Measurements from ENCODE around the gene LETMD1.
"Not testable (repeated sequence)": the region's sequence is repeated elsewhere in the genome, so short reads cannot be mapped to it uniquely, and the experiment has no call there.

The LETMD1 gene

GRCh38 chr12:51077930-51078329 lies 29.8 kb downstream of the LETMD1 start:
- DNase-seq (no peak), ATAC-seq (no peak)

GRCh38 chr12:51078346-51078745 lies 30.2 kb downstream of the LETMD1 start:
- DNase-seq, ATAC-seq: not testable (repeated sequence)

GRCh38 chr12:51078866-51079265 lies 30.7 kb downstream of the LETMD1 start:
- DNase-seq, ATAC-seq: not testable (repeated sequence)

DNA sequence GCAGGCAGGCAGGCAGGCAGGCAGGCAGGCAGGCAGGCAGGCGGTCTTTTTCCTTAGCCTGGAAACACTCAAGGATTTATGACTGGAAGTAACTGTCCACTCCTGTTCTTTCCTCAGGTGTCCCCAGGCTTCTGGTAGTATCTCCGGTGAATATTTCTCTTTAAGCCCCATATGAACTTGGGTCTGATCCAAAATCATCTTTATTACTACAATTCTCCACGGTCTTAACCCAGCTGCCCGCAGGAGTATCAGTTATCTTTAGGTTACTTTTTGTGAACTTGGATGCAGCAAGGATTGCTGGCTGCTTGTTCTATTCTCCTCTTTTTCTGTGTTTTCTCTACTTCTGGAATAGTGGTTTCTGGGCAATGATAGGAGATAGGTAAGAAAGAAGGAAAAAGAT lies 32.0 kb downstream of the LETMD1 start:
- DNase-seq (no peak), ATAC-seq (no peak)

DNA sequence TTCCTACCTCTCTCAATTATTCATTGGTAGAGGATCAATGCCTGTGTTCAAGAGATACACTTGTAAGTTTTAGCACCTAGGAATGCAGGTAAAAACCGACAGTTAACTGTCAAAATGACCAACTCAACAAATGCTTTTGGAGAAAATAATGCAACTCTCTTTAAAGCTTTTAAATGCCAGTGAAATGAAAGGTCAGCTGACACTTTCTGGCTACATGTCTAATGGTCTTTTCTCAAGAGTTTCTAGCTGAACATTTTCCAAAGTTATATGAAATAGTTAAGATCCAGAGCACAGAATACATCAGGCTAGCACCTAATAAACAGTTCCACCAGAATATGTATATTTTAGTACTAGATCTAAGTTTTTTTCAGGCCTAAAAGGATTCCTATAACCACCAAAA lies 33.3 kb downstream of the LETMD1 start:
- ATAC-seq, result no peak
- DNase-seq, result no peak

- DNase-seq (peak; percentile 15), ATAC-seq (peak; percentile 5)
These were observed 34.5 kb downstream of the LETMD1 start for GRCh38 chr12:51082561-51083125.

- ATAC-seq (peak; percentile 99), DNase-seq (peak; percentile 95)
These were observed 35.2 kb downstream of the LETMD1 start, which contains the start of gene CSRNP2 for GRCh38 chr12:51083126-51083833. CSRNP2 (minus strand) TSS chr12:51083596; CDS start chr12:51076561, 7,035 bp downstream.

- DNase-seq (no peak), ATAC-seq (no peak)
These were observed 37.6 kb downstream of the LETMD1 start for GRCh38 chr12:51085757-51086156.

- ATAC-seq (no peak), DNase-seq (no peak)
These were observed 38.8 kb downstream of the LETMD1 start for GRCh38 chr12:51086933-51087332.

GRCh38 chr12:51087818-51088217 lies 39.7 kb downstream of the LETMD1 start:
- peak; percentile 32 for ATAC-seq
- DNase-seq, result peak; percentile 10

GRCh38 chr12:51090705-51091229 lies 42.6 kb downstream of the LETMD1 start:
- no peak for ATAC-seq
- DNase-seq, result no peak

GRCh38 chr12:51098611-51099010 lies 50.5 kb downstream of the LETMD1 start:
- ATAC-seq, result no peak
- DNase-seq, result no peak

- DNase-seq (no peak), ATAC-seq (no peak)
These were observed 55.9 kb downstream of the LETMD1 start for GRCh38 chr12:51103977-51104376.

GRCh38 chr12:51108136-51108535 lies 60.0 kb downstream of the LETMD1 start:
- ATAC-seq (no peak), DNase-seq (no peak)

Data from stimulated activated naive CD8-positive, alpha-beta T cell treated with anti-CD3 and anti-CD28 coated beads, Interleukin-15, Interleukin-2, amounts not matched to agents 100 U/mL and 50 U/mL, for 24 hours (primary cell).